PC-9 (cell line): ENCODE data around the gene C1GALT1C1L. TPM values are rescaled to one million over a fixed set of nuclear protein-coding genes. Genes with fewer than 3 reads are reported as not detected.
"Not testable (repeated sequence)": the region's sequence is repeated elsewhere in the genome, so short reads cannot be mapped to it uniquely, and the experiment has no call there.

ENCODE experiments used
- BruUV-seq: library from RNA; stranded (reverse); fragments of 400-500 nt; replicated peaks from 2 replicates; lab custom pipeline; 2021; lab: Mats Ljungman, UMichigan
- CTCF ChIA-PET: fragments of 300-600 bp; sonication (Branson Sonifier 250); formaldehyde crosslinking; loops from one replicate; lab custom pipeline; 2022; ENCODE audit warnings: antibody characterized with exemption; lab: Charles Lee
- POLR2A ChIA-PET: fragments of 300-600 bp; sonication (Branson Sonifier 250); formaldehyde crosslinking; loops from one replicate; lab custom pipeline; 2022; ENCODE audit warnings: antibody characterized with exemption; ENCODE audit not compliant: unreplicated experiment; lab: Charles Lee
- DNase-seq, 2 experiments: peaks; one replicate each; pipeline versions ENCODE4 v3.0.0 to v3.0.0-alpha.2; 2015 to 2022; ENCODE audit warnings: mixed read lengths in 1 of 2
- H2AFZ ChIP-seq: fragments of 200-600 bp; sonication (generic); 2 replicates; pipeline ENCODE4 v1.8.1; 2017; ENCODE audit warnings: antibody characterized with exemption
- H3F3A ChIP-seq: fragments of 200-600 bp; sonication (generic); 2 replicates; pipeline ENCODE4 v1.8.1; 2017; ENCODE audit warnings: antibody characterized with exemption, mild to moderate bottlenecking, low read depth; ENCODE audit not compliant: insufficient read depth
- H3K27ac ChIP-seq: fragments of 200-600 bp; sonication (generic); 2 replicates; pipeline ENCODE4 v1.6.1; 2016; ENCODE audit warnings: mixed run types
- H3K27me3 ChIP-seq: fragments of 200-600 bp; sonication (generic); 2 replicates; pipeline ENCODE4 v1.6.1; 2016; ENCODE audit warnings: low read depth, mixed run types; ENCODE audit not compliant: insufficient read depth
- H3K36me3 ChIP-seq: fragments of 200-600 bp; sonication (generic); 2 replicates; pipeline ENCODE4 v1.6.1; 2016; ENCODE audit warnings: low read depth, mixed run types
- H3K4me1 ChIP-seq: fragments of 200-600 bp; sonication (generic); replicated peaks from 2 replicates; pipeline ENCODE4 v1.6.1; 2016; ENCODE audit warnings: mixed run types; ENCODE audit not compliant: insufficient read depth
- H3K4me2 ChIP-seq: fragments of 200-600 bp; sonication (generic); 2 replicates; pipeline ENCODE4 v1.6.1; 2017; ENCODE audit warnings: mixed run types
- H3K4me3 ChIP-seq: fragments of 200-600 bp; sonication (generic); 2 replicates; pipeline ENCODE4 v1.6.1; 2016; ENCODE audit warnings: mixed run types
- H3K79me2 ChIP-seq: fragments of 200-600 bp; sonication (generic); 2 replicates; pipeline ENCODE4 v1.6.1; 2017; ENCODE audit warnings: low read depth, mixed run types
- H3K9me2 ChIP-seq: fragments of 200-600 bp; sonication (generic); 2 replicates; pipeline ENCODE4 v1.8.1; 2017; ENCODE audit warnings: mild to moderate bottlenecking; ENCODE audit not compliant: insufficient read depth
- H3K9me3 ChIP-seq: fragments of 200-600 bp; sonication (generic); 2 replicates; pipeline ENCODE4 v1.8.1; 2016; ENCODE audit warnings: low read depth; ENCODE audit not compliant: insufficient read depth
- H4K20me1 ChIP-seq: fragments of 200-600 bp; sonication (generic); 2 replicates; pipeline ENCODE4 v1.8.1; 2017; ENCODE audit not compliant: insufficient read depth
- CTCF ChIP-seq: fragments of 200-600 bp; sonication (generic); conservative IDR thresholded peaks from 2 replicates; pipeline ENCODE4 v1.6.1; 2017; ENCODE audit warnings: mixed run types, antibody characterized with exemption, mild to moderate bottlenecking, moderate library complexity
- EZH2 ChIP-seq: fragments of 200-600 bp; sonication (generic); IDR thresholded peaks from 2 replicates; pipeline ENCODE4 v1.8.0; 2017; ENCODE audit warnings: antibody characterized with exemption, low read depth
- intact Hi-C: fragments of 100-400 bp; cut with micrococcal nuclease; formaldehyde crosslinking; loops from one replicate; pipeline ENCODE4 v1.10.0; 2022; ENCODE audit not compliant: unreplicated experiment
- total RNA-seq: library from RNA; stranded (reverse); gene quantifications from 2 replicates; pipeline ENCODE4 v1.2.3, GENCODE V29; 2021

The C1GALT1C1L gene
- total RNA-seq, 1 experiment from 2014 or later = 3.7 TPM

DNA sequence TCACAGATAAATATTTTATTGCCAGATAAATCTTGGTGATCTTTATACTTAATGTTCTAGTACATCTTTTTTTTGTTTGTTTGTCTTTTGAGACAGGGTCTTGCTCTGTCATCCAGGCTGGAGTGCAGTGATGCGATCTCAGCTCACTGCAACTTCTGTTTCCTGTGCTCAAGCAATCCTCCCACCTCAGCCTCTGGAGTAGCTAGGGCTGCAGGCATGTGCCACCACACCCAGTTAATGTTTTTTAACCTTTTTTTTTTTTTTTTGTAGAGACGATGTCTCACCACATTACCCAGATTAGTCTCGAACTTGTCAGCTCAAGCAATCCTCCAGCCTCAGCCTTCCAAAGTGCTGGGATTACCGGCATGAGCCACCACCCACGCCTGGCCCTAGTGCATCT lies 9.1 kb upstream of the C1GALT1C1L start:
- no peaks in the 10 kb centered on the region for H3K27me3 ChIP-seq
- H4K20me1 ChIP-seq = no peaks in the 10 kb centered on the region
- H3K9me3 ChIP-seq = no peaks in the 10 kb centered on the region
- H3K36me3 ChIP-seq = no peaks in the 10 kb centered on the region
- H3K4me3 ChIP-seq = no peak overlapping the region
- no peaks in the 10 kb centered on the region for H3K4me1 ChIP-seq
- H2AFZ ChIP-seq = no peak overlapping the region
- no TSS peak for BruUV-seq
- no peak for DNase-seq
- no peak overlapping the region for H3K27ac ChIP-seq
- no peaks in the 10 kb centered on the region for H3F3A ChIP-seq
- H3K9me2 ChIP-seq = no peaks in the 10 kb centered on the region; the same call in 1 of the 2 replicates
- intact Hi-C loops = no loop called here
- no peak for TF ChIP-seq EZH2
- no peak for TF ChIP-seq CTCF
- H3K79me2 ChIP-seq = no peaks in the 10 kb centered on the region
- POLR2A ChIA-PET = no interaction called here
- H3K4me2 ChIP-seq = no peak overlapping the region
- CTCF ChIA-PET = interaction anchor here (0.6 kb wide), 1 partner anchor 1290 kb away, joined by 3 read pairs; no protein-coding TSS in a partner anchor

GRCh38 chr2:43677783-43678182 lies 1.6 kb upstream of the C1GALT1C1L start:
- H4K20me1 ChIP-seq, DNase-seq, H3K79me2 ChIP-seq, POLR2A ChIA-PET, H3K36me3 ChIP-seq, CTCF ChIA-PET, H2AFZ ChIP-seq, H3K9me3 ChIP-seq, H3K4me3 ChIP-seq, H3F3A ChIP-seq, intact Hi-C loops, H3K4me2 ChIP-seq, BruUV-seq, H3K27ac ChIP-seq, H3K27me3 ChIP-seq, H3K9me2 ChIP-seq: not testable (repeated sequence)
- peaks cover 15% of the 10 kb centered on the region for H3K4me1 ChIP-seq

- POLR2A ChIA-PET = interaction anchor here (0.6 kb wide), 3 partner anchors 19 to 1161 kb away, joined by 3 read pairs; no protein-coding TSS in a partner anchor
- TF ChIP-seq CTCF (no peak), EZH2 (no peak)
- Histone ChIP-seq H3K27ac (no peak overlapping the region), H3K4me3 (peak overlapping the region; percentile 63), H3K4me2 (peak overlapping the region; percentile 78), H2AFZ (peak overlapping the region; percentile 90), H3K27me3 (no peaks in the 10 kb centered on the region), H3K9me2 (no peaks in the 10 kb centered on the region), H3F3A (peaks cover 9% of the 10 kb centered on the region), H3K36me3 (no peaks in the 10 kb centered on the region), H4K20me1 (no peaks in the 10 kb centered on the region), H3K9me3 (no peaks in the 10 kb centered on the region), H3K79me2 (no peaks in the 10 kb centered on the region), H3K4me1 (peaks cover 15% of the 10 kb centered on the region)
- CTCF ChIA-PET = interaction anchor here (0.6 kb wide), 1 partner anchor 394 kb away, joined by 4 read pairs; no protein-coding TSS in a partner anchor
- intact Hi-C loops = no loop called here
- TSS peak; percentile 88 for BruUV-seq
- no peak for DNase-seq
These were observed 445 bp downstream of the C1GALT1C1L start for GRCh38 chr2:43675646-43676321.
